NCI-H524 (cell line): ENCODE measurements around the gene IRX2.

ENCODE experiments used
- DNase-seq, 2 experiments: peaks; one replicate each; lab custom pipeline; 2025; lab: John Stamatoyannopoulos, UW

IRX2 gene

DNA sequence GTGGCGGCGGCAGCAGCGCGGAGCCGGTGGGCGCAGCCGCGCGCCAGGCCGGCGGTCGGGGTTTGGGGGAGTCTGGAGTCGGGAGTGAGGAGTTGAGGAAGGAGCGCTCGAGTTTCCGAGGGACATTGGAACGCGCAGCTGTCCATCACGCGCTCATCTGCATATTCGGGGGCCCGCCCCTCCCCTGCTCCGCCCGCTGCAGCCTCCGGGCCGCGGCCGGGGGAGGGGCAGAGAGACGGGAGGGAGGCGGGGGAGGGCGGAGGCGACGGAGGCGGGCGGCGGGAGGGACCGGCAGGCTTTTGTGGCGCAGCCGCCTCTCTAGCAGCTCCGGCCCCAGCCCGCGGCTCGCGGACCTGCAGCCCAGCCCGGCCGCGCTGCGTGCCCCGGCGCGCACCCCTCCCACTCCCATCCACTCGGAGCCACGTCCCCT is at the start of gene IRX2:
TSS of gene IRX2 (minus strand) at position 86 of the 430 bp plus-strand sequence. CDS start 264 bp downstream, outside the sequence.
- peak; percentile 91 to 98 for DNase-seq

DNA sequence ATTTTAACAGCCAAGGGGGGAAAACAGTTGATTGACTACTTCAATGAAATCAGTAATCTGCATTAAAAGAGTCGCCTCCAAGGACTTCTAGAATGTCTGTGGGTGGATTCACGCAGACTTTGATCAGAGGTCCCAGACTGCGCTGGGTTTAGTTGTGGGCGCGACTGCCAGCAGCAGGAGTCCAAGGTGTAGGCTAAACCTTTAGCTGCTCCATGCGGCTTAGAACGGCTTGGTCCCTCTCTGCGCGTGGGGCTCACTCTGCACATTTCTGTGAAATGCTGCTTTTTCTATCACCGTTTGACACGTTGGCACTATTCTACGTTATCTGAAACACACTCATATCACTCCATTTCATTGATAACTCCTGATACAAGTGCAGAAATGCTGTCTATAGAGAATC is 48.6 kb upstream of the IRX2 start:
- no peak for DNase-seq

GRCh38 chr5:2797981-2798380 is 46.5 kb upstream of the IRX2 start:
- no peak for DNase-seq

DNA sequence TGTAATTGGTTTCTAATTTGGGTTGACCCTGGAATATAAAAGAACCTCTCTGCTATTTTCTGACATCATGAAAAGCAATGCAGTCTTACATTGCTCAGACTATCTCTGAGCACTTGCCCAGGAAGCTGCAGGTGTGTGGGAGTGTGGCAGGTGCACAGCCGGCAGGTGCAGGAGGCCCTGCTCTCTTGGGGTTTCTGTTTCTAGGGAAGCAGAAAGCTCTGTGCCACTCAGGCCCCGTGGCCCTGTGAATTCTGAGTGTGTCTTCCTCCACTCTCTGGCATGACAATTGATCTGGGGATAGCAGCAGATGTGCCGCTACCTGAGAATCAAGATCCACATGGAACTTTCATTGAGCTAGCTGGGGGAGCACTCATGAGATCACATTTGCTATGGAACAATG is 45.7 kb upstream of the IRX2 start:
- peak in 1 of 2 experiments; percentile 25 for DNase-seq

DNA sequence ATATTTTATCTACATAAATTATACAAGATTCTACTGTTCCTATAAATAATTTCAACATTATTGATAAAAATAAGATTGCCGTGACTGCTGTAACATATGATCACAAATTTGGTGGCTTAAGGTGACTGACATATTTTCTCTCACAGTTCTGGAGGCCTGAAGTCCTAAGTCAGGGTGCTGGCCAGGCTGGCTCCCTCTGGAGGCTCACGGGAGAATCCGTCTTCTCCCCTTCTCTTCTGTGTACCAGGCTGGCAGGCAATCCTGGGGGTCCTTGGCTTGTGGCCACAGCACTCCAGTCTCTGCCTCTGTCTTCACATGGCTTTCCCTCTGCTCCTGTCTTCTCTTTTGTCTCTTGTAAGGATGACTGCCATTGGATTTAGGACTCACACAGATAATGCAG is 31.7 kb upstream of the IRX2 start:
- DNase-seq, result no peak

DNA sequence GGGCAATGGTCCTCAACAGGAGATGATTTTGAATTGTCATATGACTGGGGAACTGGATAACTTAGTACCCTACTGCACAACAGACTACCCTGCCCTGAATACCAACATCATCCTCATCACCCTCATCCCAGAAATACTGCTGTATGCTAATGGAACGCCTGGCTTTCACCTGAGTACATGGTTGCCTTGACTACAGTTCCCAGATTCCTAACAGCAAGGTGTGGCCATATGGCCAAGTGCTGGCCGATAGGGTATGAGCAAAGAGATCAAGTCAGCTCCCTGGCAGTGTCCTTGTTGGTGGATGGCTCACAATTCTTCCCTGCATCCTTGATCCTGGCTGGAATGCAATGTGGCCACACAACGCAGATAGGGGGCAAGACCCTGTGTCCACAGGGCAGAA is 31.2 kb upstream of the IRX2 start:
- DNase-seq, result peak in 1 of 2 experiments; percentile 40

- DNase-seq, result no peak
Measured at GRCh38 chr5:2780421-2781171, 29.1 kb upstream of the IRX2 start.

- no peak for DNase-seq
Measured at GRCh38 chr5:2779459-2779858, 28.0 kb upstream of the IRX2 start.

DNA sequence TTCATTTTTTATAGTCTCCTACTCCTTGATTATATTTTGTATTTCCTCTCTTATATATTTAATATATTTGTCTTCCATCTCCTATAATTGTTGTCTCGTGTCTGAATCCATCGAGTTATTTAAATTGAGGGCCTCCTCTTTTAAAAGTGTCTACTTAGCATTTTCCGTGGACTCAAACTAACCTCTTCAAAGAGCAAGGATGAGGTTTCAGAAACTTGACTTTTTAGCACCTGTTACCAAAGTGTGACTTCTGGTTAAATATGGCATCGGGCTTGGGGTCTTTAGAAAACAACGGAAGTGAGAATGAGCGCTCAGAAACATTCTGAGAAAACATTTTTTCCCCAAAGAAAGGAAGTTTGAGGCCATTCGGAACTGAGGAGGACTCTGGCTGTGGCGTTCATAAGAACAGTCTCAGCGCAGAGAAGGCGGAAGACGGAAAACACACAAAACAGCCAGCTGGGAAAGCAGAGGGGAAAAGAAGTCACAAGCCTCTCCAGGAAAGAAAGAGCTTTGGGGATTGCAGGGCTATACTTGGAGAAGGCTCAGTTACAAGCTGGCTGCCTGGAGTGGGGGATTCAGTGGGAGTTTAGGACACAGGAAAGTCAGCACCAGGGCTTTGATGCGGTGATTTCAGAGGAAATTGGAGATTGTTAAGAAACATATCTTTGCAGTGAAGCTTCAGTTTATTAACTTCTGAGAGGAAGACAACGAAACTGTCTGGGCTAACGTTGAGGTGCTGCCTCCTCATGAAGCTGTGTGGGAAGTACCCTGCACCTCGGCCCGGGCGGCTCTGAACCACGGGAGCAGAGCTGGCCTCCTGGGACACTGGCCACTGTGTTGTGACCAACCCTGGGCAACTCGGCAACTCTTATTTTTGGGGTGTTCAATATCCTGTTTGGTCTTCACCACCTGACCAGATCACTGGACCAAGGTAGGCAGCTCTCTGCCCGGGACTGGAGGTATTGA is 25.1 kb upstream of the IRX2 start:
- no peak for DNase-seq

- DNase-seq, result no peak
Measured at GRCh38 chr5:2773327-2773726, 21.9 kb upstream of the IRX2 start.

- DNase-seq, result no peak
Measured at GRCh38 chr5:2767089-2767488, 15.6 kb upstream of the IRX2 start.

DNA sequence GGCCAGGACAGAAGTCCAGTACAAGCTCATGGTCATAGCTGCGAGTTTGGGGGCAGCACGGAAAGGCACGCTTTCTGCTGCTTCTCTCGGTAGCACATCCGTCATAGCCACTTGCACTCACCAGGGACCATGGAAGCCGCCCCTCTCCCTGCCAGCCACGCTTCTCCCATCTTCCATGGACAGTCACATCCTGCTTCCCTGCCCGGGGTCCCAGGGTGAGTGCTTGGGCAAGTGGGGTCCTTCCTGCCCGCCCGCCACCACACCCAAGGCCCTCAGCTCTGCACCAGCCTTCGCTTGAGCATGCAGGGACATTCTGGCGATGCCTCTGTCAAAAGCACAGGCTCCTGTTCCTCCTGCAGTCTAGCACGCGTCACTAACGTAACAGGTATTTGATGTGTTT is 13.1 kb upstream of the IRX2 start:
- DNase-seq, result no peak

DNA sequence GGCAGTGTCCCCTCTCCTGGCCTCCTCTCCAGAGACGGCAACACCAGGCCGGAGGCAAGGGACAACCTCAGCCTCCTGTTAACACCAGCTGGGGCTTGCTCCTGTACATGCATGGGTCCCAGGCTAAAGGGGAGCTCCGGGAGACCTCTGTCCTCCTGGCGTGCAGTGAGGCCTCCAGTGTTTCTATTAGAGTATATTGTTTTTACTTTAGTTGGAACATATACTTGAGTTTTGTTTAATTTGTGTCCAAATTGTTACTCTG is 12.0 kb upstream of the IRX2 start:
- DNase-seq, result no peak

DNA sequence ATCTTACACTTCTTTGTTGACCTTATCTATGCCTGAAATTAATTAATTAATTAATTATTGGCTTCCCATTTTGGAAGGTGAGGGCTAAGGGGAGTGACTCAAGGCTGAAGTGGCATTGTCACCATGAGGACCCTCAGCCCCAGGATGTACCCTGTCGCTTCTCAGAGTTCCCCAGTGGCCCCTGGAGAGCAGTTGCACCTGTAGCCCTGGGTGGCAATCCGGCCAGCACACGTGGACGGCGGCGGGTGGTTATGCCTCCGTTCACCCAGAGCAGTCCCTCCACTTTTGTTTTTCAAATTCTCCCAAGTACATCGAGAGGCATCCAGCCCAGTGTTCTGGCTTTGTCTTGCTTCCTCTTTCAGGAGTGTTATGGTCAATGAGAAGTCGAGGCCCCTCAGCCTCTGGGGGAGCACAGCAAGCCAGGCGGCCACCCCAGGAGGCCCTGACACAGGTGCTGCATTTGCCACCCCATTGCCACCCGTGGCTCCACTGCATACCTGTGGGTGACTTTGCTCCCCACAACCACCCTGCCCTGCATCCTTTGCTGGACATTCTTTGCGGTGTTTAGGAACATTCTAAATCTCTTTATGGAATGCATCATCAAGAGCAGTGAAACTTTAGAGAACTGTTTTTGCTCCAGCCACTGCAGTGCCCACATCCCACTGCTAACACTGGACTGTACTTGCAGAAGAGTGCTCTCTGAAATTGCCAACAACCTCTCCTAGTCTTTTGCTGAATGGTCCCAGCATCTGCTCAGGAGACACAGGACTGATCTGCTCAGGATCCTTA is 11.5 kb upstream of the IRX2 start:
- no peak for DNase-seq

GRCh38 chr5:2761921-2762488 is 10.5 kb upstream of the IRX2 start:
- peak in 1 of 2 experiments; percentile 37 for DNase-seq

DNA sequence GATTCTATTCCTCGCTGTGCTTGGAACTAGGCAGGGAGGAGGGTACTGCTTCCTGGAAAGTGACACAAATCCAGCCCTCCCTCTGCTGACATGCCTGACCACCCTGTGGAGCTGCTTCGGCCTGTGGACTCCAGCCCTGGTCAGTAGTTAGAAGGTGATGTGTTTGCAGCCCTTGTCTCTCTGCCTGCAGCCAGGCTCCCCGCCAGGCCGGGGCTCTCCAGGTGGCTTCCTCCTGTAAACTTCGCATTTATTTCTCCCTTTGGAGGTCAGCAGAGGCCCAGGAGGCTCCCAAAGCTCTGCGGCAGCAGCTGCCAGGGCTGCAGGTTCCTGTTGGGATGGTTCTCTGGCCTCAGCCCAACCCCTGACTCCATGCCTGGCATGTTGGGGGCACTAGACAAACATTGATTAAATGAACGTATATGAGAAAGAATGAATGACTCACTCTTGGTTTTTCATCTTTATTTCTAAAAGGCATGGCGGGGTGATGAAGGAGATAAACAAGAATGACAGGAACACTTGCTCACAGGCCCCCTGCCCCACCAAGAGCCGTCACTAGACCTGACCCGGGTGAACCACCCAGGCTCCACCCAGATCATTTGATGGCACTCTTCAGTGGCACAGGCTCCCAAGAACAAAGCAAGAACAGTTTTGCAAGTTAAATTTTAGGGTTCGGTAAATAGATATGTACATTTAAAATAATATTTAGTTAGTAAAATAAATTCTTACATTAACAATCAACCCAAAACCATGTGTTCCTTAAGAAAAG is 8.4 kb upstream of the IRX2 start:
- DNase-seq, result no peak

DNA sequence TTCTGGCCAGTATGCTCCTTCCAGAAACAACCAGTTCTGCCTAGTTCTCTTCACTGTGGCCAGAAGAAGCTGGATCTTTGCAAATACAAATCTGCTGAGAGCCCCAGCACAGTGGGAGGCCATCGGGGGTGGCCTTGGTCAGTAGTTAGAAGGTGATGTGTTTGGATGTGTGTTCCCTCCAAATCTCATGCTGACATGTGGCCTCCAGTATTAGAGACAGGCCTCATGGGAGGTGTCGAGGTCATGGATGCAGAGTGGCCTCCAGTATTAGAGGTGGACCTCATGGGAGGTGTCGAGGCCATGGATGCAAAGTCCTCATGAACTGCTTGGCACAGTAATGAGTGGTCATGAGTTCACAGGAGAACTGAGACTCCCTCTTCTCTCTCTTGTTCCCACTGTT is 7.6 kb upstream of the IRX2 start:
- DNase-seq, result no peak

GRCh38 chr5:2758632-2759031 is 7.2 kb upstream of the IRX2 start:
- no peak for DNase-seq

DNA sequence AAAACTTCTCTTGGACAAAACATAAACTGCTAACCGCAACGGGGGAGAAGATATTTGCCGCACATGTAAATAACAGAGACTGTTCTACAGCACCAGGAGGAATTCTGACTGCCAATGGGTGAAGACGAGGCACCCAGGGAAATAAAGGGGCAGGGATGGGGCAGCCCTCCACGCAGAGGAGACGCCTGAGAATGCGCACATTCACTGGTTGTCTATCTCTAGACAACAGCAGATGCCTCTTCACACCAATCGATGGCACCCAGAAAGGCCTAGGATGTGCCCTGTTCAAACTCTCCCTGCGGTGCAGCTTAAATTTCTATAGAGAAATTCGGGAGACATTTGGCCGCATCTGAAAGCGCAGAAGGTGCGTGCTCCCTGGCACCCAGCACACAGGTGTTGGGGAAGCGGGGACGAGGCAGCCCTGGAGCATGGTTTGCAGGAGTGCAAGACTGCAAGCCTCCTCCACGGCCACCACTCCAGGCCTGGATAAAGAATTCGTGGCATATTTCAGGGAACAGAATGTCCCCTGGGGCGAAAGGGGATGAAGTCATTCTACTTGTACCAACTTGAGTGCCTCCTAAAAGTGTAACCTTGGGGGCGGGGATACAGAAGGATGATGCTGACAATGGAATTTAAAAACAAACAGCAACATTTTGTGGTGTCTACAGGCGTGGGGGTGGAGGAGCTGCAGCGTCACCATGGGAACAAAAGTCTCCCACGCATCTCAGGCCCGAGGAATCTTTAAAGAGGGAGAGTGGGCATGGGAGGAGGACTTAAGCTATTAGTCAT is 6.3 kb upstream of the IRX2 start:
- DNase-seq, result no peak
